ENCODE data around the gene ASB5. TPM values are rescaled to one million over a fixed set of nuclear protein-coding genes. Genes with fewer than 3 reads are reported as not detected.
A peak's percentile ranks its signal among the peaks of the same experiment; 100 is the strongest.

Gene ASB5
- total RNA-seq, 2 donors from 2014 or later: 2.8 to 14.6 TPM

GRCh38 chr4:176205299-176205698 lies 63.7 kb downstream of the ASB5 start:
- Mint-ChIP-seq H3K36me3 (ENCODE audit: low read depth) (no peaks in the 10 kb centered on the region), H3K9me3 (no peaks in the 10 kb centered on the region), H3K27me3 (ENCODE audit: insufficient read depth) (no peaks in the 10 kb centered on the region), H3K27ac (no peak overlapping the region), H3K4me3 (no peak overlapping the region), H3K4me1 (peaks cover 17% of the 10 kb centered on the region)
- Histone ChIP-seq H3K27ac (ENCODE audit: low read depth, low read length) (no peak overlapping the region), H3K9ac (ENCODE audit: extremely low read depth, low read length, poor library complexity, severe bottlenecking) (no peak overlapping the region), H3K9me3 (ENCODE audit: control insufficient read depth, low read length) (no peaks in the 10 kb centered on the region), H3K36me3 (ENCODE audit: control insufficient read depth, insufficient read depth, low read length) (no peaks in the 10 kb centered on the region), H3K4me3 (ENCODE audit: low read length) (no peak overlapping the region), H3K4me1 (ENCODE audit: control insufficient read depth, insufficient read depth, low read length) (peaks cover 7% of the 10 kb centered on the region), H3K27me3 (ENCODE audit: control insufficient read depth, insufficient read depth, low read length, poor library complexity, severe bottlenecking) (no peaks in the 10 kb centered on the region)
- WGBS, 2 experiments (ENCODE audit: insufficient coverage in 1 of 2, insufficient read length in 1 of 2): 71 to 100% methylated on average over 1 to 4 of the region's 4 CpGs
- peak; percentile 64 for DNase-seq
- TF ChIP-seq CTCF (conservative IDR thresholded peaks at IDR 0.05): no peak

DNA sequence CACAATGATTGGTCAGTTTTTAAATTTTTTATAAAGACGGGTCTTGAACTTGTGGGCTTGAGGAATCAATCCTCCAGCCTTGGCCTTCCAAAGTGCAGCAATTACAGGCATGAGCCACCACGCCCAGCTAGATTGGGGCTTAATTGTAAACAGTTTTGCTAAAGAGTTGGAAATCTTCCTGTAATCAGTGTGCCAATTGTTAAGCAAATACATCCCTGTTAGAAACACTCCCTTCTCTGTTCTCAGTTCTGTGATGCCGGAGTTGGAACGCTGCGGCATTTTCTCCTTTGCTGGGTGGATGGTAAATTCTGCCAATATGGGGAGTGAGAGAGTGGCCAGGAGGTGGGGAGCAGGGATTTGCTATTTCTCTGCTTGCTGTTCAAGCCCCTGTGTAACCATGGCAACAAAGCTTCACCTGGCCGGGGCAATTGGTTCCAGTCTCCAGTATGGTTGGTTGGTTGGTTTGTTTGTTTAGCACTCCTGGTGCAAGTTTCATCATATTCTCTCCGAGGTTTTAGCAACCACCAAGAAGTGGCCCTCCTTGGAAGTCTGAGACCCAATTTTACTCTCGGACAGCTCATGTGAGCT lies 70.6 kb downstream of the ASB5 start:
- no peak overlapping the region for H3K27ac Mint-ChIP-seq
- DNase-seq: peak; percentile 62
- no peaks in the 10 kb centered on the region for H3K27me3 Mint-ChIP-seq (ENCODE audit: insufficient read depth)
- no peak overlapping the region for H3K9ac ChIP-seq (ENCODE audit: extremely low read depth, low read length, poor library complexity, severe bottlenecking)
- H3K27ac ChIP-seq (ENCODE audit: low read depth, low read length): no peak overlapping the region
- WGBS, 2 experiments (ENCODE audit: insufficient coverage in 1 of 2, insufficient read length in 1 of 2): 86 to 89% methylated on average over 4 to 8 of the region's 8 CpGs
- H3K27me3 ChIP-seq (ENCODE audit: control insufficient read depth, insufficient read depth, low read length, poor library complexity, severe bottlenecking): no peaks in the 10 kb centered on the region
- no peaks in the 10 kb centered on the region for H3K9me3 ChIP-seq (ENCODE audit: control insufficient read depth, low read length)
- no peaks in the 10 kb centered on the region for H3K9me3 Mint-ChIP-seq
- no peak overlapping the region for H3K4me3 Mint-ChIP-seq
- no peaks in the 10 kb centered on the region for H3K36me3 Mint-ChIP-seq (ENCODE audit: low read depth)
- H3K4me1 ChIP-seq (ENCODE audit: control insufficient read depth, insufficient read depth, low read length): no peaks in the 10 kb centered on the region
- peaks cover 9% of the 10 kb centered on the region for H3K4me1 Mint-ChIP-seq
- no peaks in the 10 kb centered on the region for H3K36me3 ChIP-seq (ENCODE audit: control insufficient read depth, insufficient read depth, low read length)
- H3K4me3 ChIP-seq (ENCODE audit: low read length): no peak overlapping the region
- TF ChIP-seq CTCF (conservative IDR thresholded peaks at IDR 0.05): no peak

- Mint-ChIP-seq H3K27me3 (ENCODE audit: insufficient read depth) (no peaks in the 10 kb centered on the region), H3K4me3 (peak within 1 kb of the TSS; percentile 79), H3K9me3 (no peaks in the 10 kb centered on the region), H3K36me3 (ENCODE audit: low read depth) (no peaks in the 10 kb centered on the region), H3K4me1 (peaks cover 9% of the 10 kb centered on the region), H3K27ac (peak within 1 kb of the TSS; percentile 95)
- no peaks in the 10 kb centered on the region for H3K27me3 ChIP-seq (ENCODE audit: control insufficient read depth, insufficient read depth, low read length, poor library complexity, severe bottlenecking)
- H3K27ac ChIP-seq (ENCODE audit: low read depth, low read length): peak within 1 kb of the TSS; percentile 42
- WGBS, 2 experiments (ENCODE audit: insufficient coverage in 1 of 2, insufficient read length in 1 of 2): 2 to 4% methylated on average over 25 to 45 of the region's 45 CpGs
- H3K9ac ChIP-seq (ENCODE audit: extremely low read depth, low read length, poor library complexity, severe bottlenecking): peak within 1 kb of the TSS; percentile 26
- H3K4me1 ChIP-seq (ENCODE audit: control insufficient read depth, insufficient read depth, low read length): no peaks in the 10 kb centered on the region
- H3K9me3 ChIP-seq (ENCODE audit: control insufficient read depth, low read length): no peaks in the 10 kb centered on the region
- peak within 1 kb of the TSS; percentile 89 for H3K4me3 ChIP-seq (ENCODE audit: low read length)
- H3K36me3 ChIP-seq (ENCODE audit: control insufficient read depth, insufficient read depth, low read length): no peaks in the 10 kb centered on the region
- peak; percentile 98 for DNase-seq
- no peak for TF ChIP-seq CTCF (conservative IDR thresholded peaks at IDR 0.05)
Measured at GRCh38 chr4:176195184-176195978, 73.6 kb downstream of the ASB5 start, which contains the start of gene SPATA4. TSS of gene SPATA4 (minus strand) at chr4:176195585. CDS start at chr4:176195562, 23 bp downstream.

Data from endodermal cell (in vitro differentiated cells).